GM23338 (cell line): ENCODE data around the gene SLC1A3. TPM values are rescaled to one million over a fixed set of nuclear protein-coding genes. Genes with fewer than 3 reads are reported as not detected.

Source experiments
- ATAC-seq: fragments of 200-7000 bp; cut with Tn5 transposase; 3 replicates; pipeline ENCODE4 v1.9.1; 2020
- DNase-seq: peaks from one replicate; pipeline ENCODE4 v3.0.0-alpha.2; 2015; ENCODE audit warnings: low spot score
- H2AFZ ChIP-seq: fragments of 200-600 bp; sonication (generic); 2 replicates; pipeline ENCODE4 v1.8.0; 2016; ENCODE audit warnings: antibody characterized with exemption, mild to moderate bottlenecking, moderate library complexity
- H3F3A ChIP-seq: fragments of 200-600 bp; sonication (generic); replicated peaks from 2 replicates; pipeline ENCODE4 v1.8.0; 2017; ENCODE audit warnings: antibody characterized with exemption, mixed run types, low read depth
- H3K27ac ChIP-seq: fragments of 200-600 bp; sonication (generic); 2 replicates; pipeline ENCODE4 v1.6.1; 2016; ENCODE audit warnings: low read depth
- H3K27me3 ChIP-seq: fragments of 200-600 bp; sonication (generic); 2 replicates; pipeline ENCODE4 v1.8.0; 2016; ENCODE audit warnings: mild to moderate bottlenecking, mixed run types, moderate library complexity; ENCODE audit not compliant: insufficient read depth
- H3K36me3 ChIP-seq: fragments of 200-600 bp; sonication (generic); 2 replicates; pipeline ENCODE4 v1.8.0; 2016; ENCODE audit warnings: mild to moderate bottlenecking; ENCODE audit not compliant: insufficient read depth
- H3K4me1 ChIP-seq: fragments of 200-600 bp; sonication (generic); 2 replicates; pipeline ENCODE4 v1.8.0; 2016; ENCODE audit warnings: mild to moderate bottlenecking, moderate library complexity; ENCODE audit not compliant: insufficient read depth
- H3K4me2 ChIP-seq: fragments of 200-600 bp; sonication (generic); 2 replicates; pipeline ENCODE4 v1.7.1; 2017; ENCODE audit warnings: mixed run types
- H3K4me3 ChIP-seq: fragments of 200-600 bp; sonication (generic); 2 replicates; pipeline ENCODE4 v1.6.1; 2016; ENCODE audit warnings: mixed run types
- H3K79me2 ChIP-seq: fragments of 200-600 bp; sonication (generic); replicated peaks from 2 replicates; pipeline ENCODE4 v1.8.0; 2017; ENCODE audit warnings: mild to moderate bottlenecking; ENCODE audit not compliant: insufficient read depth
- H3K9me2 ChIP-seq: fragments of 200-600 bp; sonication (generic); 2 replicates; pipeline ENCODE4 v1.8.0; 2017; ENCODE audit not compliant: insufficient read depth
- H4K20me1 ChIP-seq: fragments of 200-600 bp; sonication (generic); replicated peaks from 2 replicates; pipeline ENCODE4 v1.8.0; 2017; ENCODE audit warnings: mild to moderate bottlenecking; ENCODE audit not compliant: insufficient read depth
- H3K27ac Mint-ChIP-seq: 2 replicates; pipeline ENCODE4 v1.8.0; 2020; ENCODE audit warnings: inconsistent platforms, mild to moderate bottlenecking, moderate library complexity, mixed read lengths
- H3K27me3 Mint-ChIP-seq: 3 replicates; pipeline ENCODE4 v1.8.0; 2022; ENCODE audit warnings: low read depth, mild to moderate bottlenecking, moderate library complexity, mixed read lengths, inconsistent platforms; ENCODE audit not compliant: insufficient read depth, poor library complexity
- H3K36me3 Mint-ChIP-seq: 3 replicates; pipeline ENCODE4 v1.8.0; 2021; ENCODE audit warnings: low read depth, mild to moderate bottlenecking, inconsistent platforms, moderate library complexity, mixed read lengths
- H3K4me1 Mint-ChIP-seq: 3 replicates; pipeline ENCODE4 v1.8.0; 2020; ENCODE audit warnings: mild to moderate bottlenecking, inconsistent platforms, mixed read lengths
- H3K4me3 Mint-ChIP-seq: 3 replicates; pipeline ENCODE4 v1.8.0; 2021; ENCODE audit warnings: moderate library complexity, mild to moderate bottlenecking, inconsistent platforms, mixed read lengths
- H3K9me3 Mint-ChIP-seq: 3 replicates; pipeline ENCODE4 v1.8.0; 2020; ENCODE audit warnings: moderate library complexity, mild to moderate bottlenecking, inconsistent platforms, mixed read lengths
- CREB1 ChIP-seq: fragments of 250-450 bp; sonication (Bioruptor Pico); IDR thresholded peaks from 2 replicates; pipeline ENCODE4 v1.5.0; 2020; ENCODE audit warnings: low read depth, mild to moderate bottlenecking, moderate library complexity
- ETS1 ChIP-seq: IDR thresholded peaks from 2 replicates; pipeline ENCODE4 v1.6.1; 2016; ENCODE audit warnings: antibody characterized with exemption
- EZH2phosphoT487 ChIP-seq: fragments of 200-600 bp; sonication (generic); IDR thresholded peaks from one replicate; pipeline ENCODE4 v1.8.1; 2018; ENCODE audit warnings: antibody characterized with exemption; ENCODE audit not compliant: unreplicated experiment
- ZNF462 ChIP-seq: fragments of 250-450 bp; sonication (Bioruptor Pico); IDR thresholded peaks from 2 replicates; pipeline ENCODE4 v1.5.0; 2020; ENCODE audit warnings: mild to moderate bottlenecking, moderate library complexity
- polyA plus RNA-seq: library from polyadenylated mRNA; unstranded; fragments of >200 nt; fragmentation: Nextera tagmentation; extraction: Ambion mirVana; gene quantifications from 2 replicates; pipeline ENCODE4 v1.2.1, GENCODE V29; 2016
- total RNA-seq: library from RNA; depleted of rRNA; stranded (reverse); fragments of >200 nt; shearing (Covaris generic); gene quantifications from 2 replicates; pipeline ENCODE4 v1.2.3, GENCODE V29; 2014
- TF ChIP-seq, protein P1 (sequence below): IDR thresholded peaks from one replicate; pipeline ENCODE4 v1.6.1; 2018; ENCODE audit warnings: antibody characterized with exemption; ENCODE audit not compliant: unreplicated experiment

SLC1A3 gene
- total and polyA plus RNA-seq, 2 experiments from 2014 or later = 29.0 to 40.7 TPM

DNA sequence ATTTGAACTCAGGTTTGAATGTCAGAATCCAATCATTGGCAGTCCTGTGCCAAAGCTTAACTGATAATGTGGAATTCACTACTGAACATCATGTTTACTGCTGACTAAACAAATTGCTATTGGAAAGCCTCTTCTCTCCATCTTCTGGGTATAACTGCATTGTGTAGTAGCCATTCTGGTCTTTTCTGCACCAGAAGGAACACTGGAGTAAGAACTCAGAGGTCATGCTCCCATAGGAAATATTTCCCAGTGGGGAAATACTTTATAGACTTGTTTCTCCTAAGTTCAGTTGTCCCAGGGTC lies 25.9 kb downstream of the SLC1A3 start:
- H3K9me3 Mint-ChIP-seq = no peaks in the 10 kb centered on the region
- H3K4me2 ChIP-seq = no peak overlapping the region
- H3K4me1 ChIP-seq = peaks cover 3% of the 10 kb centered on the region; the same call in 1 of the 2 replicates
- no peaks in the 10 kb centered on the region for H3K27me3 Mint-ChIP-seq
- H3K36me3 Mint-ChIP-seq = peaks cover 29% of the 10 kb centered on the region; the same call in 2 of the 3 replicates
- H3K4me1 Mint-ChIP-seq = peaks cover 12% of the 10 kb centered on the region
- no peak overlapping the region for H2AFZ ChIP-seq
- ATAC-seq (no peak), DNase-seq (no peak)
- H3K4me3 ChIP-seq = no peak overlapping the region
- TF ChIP-seq ZNF462 (CRISPR knock-in tag) = no peak
- TF ChIP-seq EZH2phosphoT487 = no peak
- TF ChIP-seq, protein P1, sequence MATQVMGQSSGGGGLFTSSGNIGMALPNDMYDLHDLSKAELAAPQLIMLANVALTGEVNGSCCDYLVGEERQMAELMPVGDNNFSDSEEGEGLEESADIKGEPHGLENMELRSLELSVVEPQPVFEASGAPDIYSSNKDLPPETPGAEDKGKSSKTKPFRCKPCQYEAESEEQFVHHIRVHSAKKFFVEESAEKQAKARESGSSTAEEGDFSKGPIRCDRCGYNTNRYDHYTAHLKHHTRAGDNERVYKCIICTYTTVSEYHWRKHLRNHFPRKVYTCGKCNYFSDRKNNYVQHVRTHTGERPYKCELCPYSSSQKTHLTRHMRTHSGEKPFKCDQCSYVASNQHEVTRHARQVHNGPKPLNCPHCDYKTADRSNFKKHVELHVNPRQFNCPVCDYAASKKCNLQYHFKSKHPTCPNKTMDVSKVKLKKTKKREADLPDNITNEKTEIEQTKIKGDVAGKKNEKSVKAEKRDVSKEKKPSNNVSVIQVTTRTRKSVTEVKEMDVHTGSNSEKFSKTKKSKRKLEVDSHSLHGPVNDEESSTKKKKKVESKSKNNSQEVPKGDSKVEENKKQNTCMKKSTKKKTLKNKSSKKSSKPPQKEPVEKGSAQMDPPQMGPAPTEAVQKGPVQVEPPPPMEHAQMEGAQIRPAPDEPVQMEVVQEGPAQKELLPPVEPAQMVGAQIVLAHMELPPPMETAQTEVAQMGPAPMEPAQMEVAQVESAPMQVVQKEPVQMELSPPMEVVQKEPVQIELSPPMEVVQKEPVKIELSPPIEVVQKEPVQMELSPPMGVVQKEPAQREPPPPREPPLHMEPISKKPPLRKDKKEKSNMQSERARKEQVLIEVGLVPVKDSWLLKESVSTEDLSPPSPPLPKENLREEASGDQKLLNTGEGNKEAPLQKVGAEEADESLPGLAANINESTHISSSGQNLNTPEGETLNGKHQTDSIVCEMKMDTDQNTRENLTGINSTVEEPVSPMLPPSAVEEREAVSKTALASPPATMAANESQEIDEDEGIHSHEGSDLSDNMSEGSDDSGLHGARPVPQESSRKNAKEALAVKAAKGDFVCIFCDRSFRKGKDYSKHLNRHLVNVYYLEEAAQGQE = no peak
- no peak for TF ChIP-seq CREB1 (CRISPR knock-in tag)
- TF ChIP-seq ETS1 = no peak
- peaks cover 6% of the 10 kb centered on the region; the same call in 1 of the 2 replicates for H3K36me3 ChIP-seq
- H4K20me1 ChIP-seq = no peaks in the 10 kb centered on the region
- no peak overlapping the region for H3K4me3 Mint-ChIP-seq
- no peak overlapping the region for H3K27ac ChIP-seq
- H3K27me3 ChIP-seq = no peaks in the 10 kb centered on the region
- H3K9me2 ChIP-seq = no peaks in the 10 kb centered on the region
- no peaks in the 10 kb centered on the region for H3K79me2 ChIP-seq
- no peak overlapping the region for H3K27ac Mint-ChIP-seq
- no peaks in the 10 kb centered on the region for H3F3A ChIP-seq
